ENCODE measurements around the gene KIAA1755.

- no peak for TF ChIP-seq CTCF (IDR thresholded peaks at IDR 0.05)
- no peak for TF ChIP-seq POLR2A (IDR thresholded peaks at IDR 0.05)
These were observed 44.3 kb downstream of the KIAA1755 start for GRCh38 chr20:38216201-38216600.
